GM19035 (cell line): ENCODE measurements around the gene SLC7A5.
"Not testable (repeated sequence)": the region's sequence is repeated elsewhere in the genome, so short reads cannot be mapped to it uniquely, and the experiment has no call there.

Experiments
- ATAC-seq: cut with Tn5 transposase; IDR thresholded peaks from one replicate; pipeline ENCODE4 v1.9.1; 2021; ENCODE audit not compliant: unreplicated experiment

SLC7A5 gene

GRCh38 chr16:87889762-87890161 is 20.5 kb upstream of the SLC7A5 start:
- not testable (repeated sequence) for ATAC-seq

DNA sequence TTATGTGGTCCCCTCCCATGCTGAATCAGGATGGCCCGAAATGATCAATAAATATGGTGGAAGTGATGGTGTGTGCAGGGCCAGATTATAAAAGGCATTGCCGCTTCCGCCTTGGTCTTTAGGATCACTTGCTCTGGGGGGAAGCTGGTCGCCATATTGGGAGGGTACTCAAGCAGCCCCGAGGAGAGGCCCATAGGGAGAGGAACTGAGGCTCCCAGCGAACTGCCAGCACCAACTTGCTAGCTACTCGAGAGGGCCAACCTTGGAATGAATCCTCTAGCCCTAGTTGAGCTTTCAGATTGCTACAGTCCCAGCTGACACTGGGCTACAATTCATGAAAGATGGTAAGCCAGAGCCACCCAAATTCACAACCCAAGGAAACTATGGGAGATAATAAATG is 19.0 kb upstream of the SLC7A5 start:
- not testable (repeated sequence) for ATAC-seq

GRCh38 chr16:87887931-87888330 is 18.6 kb upstream of the SLC7A5 start:
- ATAC-seq, result not testable (repeated sequence)

- ATAC-seq, result not testable (repeated sequence)
Observed at GRCh38 chr16:87885371-87885967, 16.2 kb upstream of the SLC7A5 start.

GRCh38 chr16:87882436-87883019 is 13.2 kb upstream of the SLC7A5 start:
- ATAC-seq, result no peak

- no peak for ATAC-seq
Observed at GRCh38 chr16:87881324-87882200, 12.3 kb upstream of the SLC7A5 start.

- no peak for ATAC-seq
Observed at GRCh38 chr16:87880117-87880696, 10.9 kb upstream of the SLC7A5 start.

- not testable (repeated sequence) for ATAC-seq
Observed at GRCh38 chr16:87879411-87880013, 10.2 kb upstream of the SLC7A5 start.

DNA sequence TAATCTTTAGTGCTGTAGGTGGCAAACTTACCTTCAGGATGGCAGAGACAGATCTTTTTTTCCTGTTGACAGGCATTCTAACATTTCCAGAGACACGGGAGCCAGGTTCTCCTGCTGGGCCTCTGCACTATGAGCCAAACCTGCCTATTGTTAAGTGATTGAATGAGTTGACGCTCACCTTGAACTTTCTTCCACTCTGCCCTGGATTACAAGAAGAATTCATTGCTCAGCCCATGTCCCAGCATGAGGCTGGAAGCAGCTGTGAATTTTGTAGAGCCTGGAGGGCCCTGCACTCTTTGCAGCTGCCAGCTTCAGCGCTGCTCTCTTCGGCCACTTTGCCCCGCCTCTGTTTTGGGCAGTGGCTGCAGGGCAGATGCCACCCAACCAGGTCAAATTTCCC is 9.4 kb upstream of the SLC7A5 start:
- no peak for ATAC-seq

DNA sequence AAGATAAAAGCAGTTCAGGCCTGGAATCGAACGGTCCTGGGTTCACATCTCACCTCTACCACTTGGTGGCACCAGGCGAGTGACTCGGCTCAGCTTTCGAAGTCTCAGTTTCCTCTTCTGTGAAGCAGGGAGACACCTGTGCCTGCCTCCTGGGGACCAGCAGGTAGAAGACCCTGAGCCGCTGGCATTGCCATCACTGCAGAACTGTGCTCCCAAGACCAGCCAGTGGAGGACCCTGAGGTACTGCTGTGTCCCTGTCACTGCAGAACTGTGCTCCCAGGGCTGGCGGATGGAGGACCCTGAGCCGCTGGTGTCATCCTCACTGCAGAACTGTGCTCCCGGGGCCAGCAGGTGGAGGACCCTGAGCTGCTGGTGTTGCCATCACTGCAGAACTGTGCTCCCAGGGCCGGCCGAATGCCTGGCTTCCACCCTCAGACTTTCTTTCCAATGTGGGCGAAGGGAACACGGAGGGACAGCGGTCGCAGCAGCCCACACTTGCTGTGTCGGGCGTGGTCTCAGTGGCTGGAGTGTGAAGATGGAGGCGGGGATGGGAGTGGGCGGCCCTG is 8.7 kb upstream of the SLC7A5 start:
- no peak for ATAC-seq

DNA sequence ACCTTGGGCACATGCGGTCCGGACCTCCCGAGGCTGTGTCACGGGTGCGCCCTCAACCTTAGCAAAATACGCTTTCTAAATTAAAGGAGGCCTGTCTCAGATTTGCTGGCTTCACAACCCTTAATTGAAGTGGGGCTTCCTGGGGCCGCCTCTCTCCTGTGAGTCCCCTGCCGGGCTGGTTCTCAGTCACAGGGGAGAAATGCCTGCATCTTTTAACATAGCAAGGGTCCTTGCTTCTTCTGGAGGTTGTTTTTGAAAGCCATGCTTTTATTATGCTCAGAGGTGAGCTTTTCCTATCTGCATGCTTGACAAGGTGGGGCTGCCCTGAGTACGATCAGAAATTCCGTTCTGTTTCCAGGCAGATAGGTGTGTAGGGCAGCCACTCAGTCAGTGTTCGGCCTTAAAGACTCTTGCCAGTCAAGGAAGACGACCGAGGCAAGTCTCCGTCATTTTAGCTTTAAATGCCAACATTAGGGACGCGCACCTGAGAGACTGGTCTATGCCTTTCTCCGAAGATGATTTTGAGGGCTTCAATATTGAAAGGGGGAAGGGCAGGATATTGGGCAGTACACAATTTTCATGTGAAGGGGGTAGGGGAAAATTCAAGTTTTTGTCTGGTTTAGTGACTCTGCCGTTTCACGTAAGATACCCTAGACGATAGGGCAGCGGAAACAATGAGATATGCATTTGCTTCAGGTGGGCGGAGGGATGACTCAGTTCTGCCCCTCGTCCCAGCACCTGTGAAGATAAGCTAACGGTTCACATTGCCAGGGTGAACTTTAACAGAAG is 5.5 kb upstream of the SLC7A5 start:
- ATAC-seq, result no peak

GRCh38 chr16:87870418-87871291 is 1.3 kb upstream of the SLC7A5 start:
- not testable (repeated sequence) for ATAC-seq

DNA sequence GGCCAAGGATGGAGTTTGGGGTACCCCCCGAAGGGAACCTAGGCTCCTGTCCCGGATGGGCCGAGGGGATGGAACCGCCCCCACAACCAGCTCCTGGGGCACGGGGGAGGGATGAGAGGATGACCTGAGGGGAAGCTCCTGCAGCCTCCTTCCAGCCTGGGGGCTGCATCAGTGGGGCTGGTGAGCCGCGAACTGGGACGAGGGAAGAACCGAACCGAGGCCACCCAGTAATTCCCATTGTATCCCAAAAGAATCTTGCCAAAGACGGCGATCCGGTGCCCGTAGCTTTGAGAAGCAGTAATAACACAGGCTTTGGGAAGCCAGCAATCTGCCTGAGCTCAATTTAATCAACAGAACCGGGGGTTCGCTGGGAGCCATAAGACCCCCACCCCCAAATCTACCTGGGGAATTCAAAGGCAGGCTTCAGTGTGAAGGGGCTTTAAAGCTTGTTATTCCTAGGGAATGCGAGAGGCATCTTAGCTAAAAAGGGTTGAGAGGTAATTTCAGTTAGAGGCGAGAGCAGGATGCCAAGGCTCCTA is 641 bp upstream of the SLC7A5 start:
- ATAC-seq, result not testable (repeated sequence)

DNA sequence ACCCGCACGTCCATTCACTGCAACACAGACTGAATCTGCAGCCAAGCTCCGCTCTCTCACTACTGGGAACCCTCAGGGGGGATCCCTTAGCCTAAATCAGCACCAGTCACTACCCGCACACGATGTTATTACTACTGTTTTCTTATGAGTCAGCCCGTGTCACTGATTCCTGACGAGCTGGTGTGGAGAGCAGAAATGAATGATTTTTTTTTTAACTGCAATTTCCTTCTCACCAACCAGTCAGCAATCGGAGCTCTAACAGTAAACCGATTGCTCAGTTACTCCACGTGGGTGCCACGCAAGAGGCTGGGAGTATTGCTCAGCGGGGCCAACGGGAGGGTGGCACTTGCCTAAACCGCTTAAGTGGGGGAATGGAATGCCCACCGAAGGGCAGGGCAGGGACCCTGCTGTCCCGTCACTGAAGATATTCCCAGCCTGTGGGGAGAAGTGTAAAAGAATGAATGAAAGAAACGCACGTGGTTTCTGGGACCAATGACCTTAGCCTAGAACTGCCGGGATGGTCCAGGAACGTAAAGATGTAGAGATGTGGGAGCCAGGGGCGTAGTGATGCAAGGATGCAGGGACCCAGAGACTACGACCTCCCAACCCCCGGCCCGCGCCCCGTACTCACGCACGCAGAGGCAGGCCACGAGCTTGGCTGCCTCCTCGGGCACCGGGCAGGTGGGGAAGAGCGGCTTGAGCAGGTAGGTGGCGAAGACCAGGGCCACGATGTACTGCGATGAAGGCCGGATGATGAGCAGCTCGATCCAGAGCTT is 865 bp downstream of the SLC7A5 start:
- not testable (repeated sequence) for ATAC-seq

GRCh38 chr16:87865902-87866555 is 3.3 kb downstream of the SLC7A5 start:
- ATAC-seq, result not testable (repeated sequence)

DNA sequence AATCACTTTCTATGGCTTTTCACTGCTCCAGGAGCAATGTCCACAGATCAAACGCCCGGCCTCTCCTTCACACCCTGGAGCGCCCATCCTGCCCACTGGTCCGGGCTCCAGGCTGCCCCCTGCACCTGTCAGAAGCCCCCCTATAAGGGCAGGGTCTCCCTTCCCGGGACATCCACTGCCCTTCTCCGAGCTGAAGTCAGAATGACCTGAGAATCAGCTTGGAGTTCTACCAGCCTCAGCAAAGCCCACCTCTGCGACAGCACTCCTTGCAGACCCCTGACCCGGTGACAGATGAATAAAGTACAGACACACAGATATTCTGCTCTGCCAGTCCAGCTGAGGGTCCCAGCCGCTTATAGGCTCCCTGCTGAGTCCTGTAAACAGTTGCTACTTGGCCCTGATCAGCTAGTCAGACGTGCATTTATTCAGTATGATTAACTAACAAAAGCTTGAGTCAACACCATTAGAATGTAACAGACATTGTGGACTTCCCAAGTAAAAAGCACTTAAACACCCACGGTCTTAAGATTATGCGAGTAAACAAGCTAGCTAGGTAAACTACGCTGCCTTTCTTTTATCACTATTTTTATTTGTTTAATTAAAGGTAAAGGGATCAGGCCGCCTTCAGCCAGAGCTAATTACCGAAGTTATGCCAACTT is 4.8 kb downstream of the SLC7A5 start:
- no peak for ATAC-seq

GRCh38 chr16:87863327-87863635 is 6.0 kb downstream of the SLC7A5 start:
- not testable (repeated sequence) for ATAC-seq
